ENCODE data around the gene UBE2O.

DNA sequence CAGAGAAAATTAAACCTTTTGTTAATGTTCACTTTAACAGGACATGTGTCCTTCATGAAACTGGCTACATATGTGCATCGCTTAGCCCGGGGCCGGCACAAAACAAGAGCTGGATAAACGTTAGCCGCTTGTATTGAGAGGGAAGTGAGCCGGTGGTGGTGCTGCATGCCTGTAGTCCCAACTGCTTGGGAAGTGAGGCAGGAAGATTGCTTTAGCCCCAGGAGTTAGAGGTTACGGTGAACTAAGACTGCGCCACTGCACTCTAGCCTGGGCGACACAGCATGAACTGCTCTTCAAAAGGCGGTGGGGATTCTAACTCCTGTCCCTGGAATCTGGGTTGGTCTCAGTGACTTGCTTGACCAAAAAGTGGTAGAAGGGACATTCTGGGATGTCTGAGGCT, 83.6 kb downstream of the UBE2O start:
- TF ChIP-seq, protein P1, sequence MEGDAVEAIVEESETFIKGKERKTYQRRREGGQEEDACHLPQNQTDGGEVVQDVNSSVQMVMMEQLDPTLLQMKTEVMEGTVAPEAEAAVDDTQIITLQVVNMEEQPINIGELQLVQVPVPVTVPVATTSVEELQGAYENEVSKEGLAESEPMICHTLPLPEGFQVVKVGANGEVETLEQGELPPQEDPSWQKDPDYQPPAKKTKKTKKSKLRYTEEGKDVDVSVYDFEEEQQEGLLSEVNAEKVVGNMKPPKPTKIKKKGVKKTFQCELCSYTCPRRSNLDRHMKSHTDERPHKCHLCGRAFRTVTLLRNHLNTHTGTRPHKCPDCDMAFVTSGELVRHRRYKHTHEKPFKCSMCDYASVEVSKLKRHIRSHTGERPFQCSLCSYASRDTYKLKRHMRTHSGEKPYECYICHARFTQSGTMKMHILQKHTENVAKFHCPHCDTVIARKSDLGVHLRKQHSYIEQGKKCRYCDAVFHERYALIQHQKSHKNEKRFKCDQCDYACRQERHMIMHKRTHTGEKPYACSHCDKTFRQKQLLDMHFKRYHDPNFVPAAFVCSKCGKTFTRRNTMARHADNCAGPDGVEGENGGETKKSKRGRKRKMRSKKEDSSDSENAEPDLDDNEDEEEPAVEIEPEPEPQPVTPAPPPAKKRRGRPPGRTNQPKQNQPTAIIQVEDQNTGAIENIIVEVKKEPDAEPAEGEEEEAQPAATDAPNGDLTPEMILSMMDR (IDR thresholded peaks at IDR 0.05): no peak
- TF ChIP-seq POLR2AphosphoS5 (IDR thresholded peaks at IDR 0.05) (no peak), POLR2A (IDR thresholded peaks at IDR 0.05) (no peak)
